Stimulated activated CD8-positive, alpha-beta memory T cell treated with anti-CD3 and anti-CD28 coated beads, Interleukin-12 subunit alpha, Interleukin-12 subunit beta, amount 100 ng/mL, for 24 hours (primary cell): Measurements from ENCODE around the gene XPC.

Experiments
- DNase-seq: peaks from one replicate; pipeline ENCODE4 v3.0.0-alpha.2; 2020; ENCODE audit errors: extremely low read depth

Gene XPC

GRCh38 chr3:14147617-14148016 is 30.8 kb downstream of the XPC start:
- no peak for DNase-seq

DNA sequence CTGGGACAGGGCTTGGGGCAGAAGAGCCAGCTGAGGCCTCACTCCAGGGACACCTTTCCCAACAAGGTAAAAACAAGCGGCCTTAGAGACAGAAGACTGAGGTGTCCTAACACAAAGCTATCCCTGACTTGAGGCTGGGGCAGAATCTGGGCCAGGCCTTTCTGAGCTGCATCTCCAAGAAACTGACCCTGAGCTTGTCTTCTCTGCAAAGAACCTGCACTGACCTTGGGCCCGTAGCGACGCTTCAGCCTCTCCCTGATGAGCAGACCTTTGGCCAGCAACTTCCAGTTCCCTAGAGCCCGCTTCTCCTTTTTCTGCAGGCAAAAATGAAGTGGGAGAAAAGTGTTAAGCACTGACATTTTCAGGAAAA is 31.4 kb downstream of the XPC start:
- no peak for DNase-seq

DNA sequence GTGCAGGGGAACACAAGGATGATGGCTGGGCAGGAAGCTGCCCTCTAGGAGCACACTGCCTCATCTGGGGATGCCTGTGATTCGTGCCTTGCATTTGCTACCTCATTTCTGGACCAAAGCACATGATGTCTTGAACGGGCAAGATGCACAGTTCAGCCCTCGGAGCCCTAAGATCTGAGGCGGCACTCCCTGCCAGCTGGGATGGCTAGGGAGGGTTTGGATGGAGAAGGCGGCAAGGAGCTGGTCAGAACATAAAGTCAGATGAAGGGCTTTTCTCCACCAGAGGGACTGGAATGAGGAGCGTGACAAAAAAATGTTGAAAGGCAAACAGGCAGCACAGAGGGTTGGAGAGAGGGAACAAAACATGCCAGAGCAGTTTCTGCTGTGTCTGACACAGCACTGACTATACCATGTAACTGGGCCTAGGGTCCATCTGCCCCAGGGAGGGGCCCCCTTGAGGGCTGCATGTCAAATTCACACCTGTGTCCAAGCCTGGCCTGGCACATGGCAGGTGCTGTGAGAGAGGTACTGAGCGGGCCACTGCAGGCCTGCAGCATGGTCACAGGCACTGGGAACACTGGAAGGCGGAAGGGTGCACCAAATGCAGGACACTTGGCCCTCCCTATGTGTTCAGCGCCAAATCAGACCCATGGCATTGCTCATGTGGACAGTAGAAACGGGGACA is 31.9 kb downstream of the XPC start:
- DNase-seq, result no peak

GRCh38 chr3:14145670-14146380 is 32.6 kb downstream of the XPC start:
- no peak for DNase-seq

DNA sequence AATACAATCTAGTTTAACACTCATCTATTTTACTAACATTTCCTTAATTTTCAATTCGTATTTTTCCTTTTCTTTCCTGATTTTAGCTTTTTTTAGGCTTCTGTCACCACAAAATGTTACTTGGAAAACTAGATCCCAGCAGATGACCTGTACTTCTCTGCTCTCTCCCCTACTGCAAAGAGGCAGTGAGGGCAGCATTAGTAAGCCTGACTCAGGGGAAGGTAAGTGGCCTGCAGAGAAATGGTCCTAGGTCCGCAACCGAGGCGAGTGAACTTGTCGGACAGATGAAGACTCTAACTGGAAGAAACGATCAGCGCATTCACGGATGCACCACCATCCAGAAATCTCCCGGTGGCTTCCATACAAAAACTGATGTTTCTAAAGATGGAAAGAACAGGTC is 33.2 kb downstream of the XPC start:
- no peak for DNase-seq

DNA sequence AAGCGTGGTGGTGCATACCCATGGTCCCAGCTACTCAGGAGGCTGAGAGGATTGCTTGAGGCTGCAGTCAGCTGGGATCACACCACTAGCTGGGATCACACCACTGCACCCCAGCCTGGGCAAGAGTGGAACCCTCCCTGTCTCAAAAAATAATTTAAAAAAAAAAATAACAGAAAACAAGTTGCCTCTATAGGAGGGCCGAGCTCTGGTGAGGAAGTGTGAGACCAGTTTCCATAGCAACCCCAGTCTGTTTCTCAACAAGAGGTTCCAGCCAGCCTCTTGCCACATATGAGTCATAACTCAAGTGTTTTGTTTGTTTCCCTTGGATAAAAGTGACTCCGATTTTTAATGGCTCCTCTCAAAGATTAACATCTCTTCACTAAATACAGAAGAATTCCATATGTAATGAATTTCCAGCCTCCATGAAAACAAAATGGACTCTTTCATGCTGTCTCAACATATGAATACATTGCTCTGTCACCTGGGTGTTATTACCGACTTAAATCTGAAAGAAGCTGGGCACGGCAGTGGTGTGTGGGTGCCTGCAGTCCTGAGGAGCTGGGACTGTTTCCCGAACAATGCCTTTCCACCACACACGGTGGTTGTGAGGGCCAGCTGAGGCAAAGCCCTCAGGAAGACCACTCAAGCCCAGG is 33.9 kb downstream of the XPC start:
- peak; percentile 26 for DNase-seq

GRCh38 chr3:14143271-14144225 is 34.9 kb downstream of the XPC start:
- DNase-seq, result no peak

DNA sequence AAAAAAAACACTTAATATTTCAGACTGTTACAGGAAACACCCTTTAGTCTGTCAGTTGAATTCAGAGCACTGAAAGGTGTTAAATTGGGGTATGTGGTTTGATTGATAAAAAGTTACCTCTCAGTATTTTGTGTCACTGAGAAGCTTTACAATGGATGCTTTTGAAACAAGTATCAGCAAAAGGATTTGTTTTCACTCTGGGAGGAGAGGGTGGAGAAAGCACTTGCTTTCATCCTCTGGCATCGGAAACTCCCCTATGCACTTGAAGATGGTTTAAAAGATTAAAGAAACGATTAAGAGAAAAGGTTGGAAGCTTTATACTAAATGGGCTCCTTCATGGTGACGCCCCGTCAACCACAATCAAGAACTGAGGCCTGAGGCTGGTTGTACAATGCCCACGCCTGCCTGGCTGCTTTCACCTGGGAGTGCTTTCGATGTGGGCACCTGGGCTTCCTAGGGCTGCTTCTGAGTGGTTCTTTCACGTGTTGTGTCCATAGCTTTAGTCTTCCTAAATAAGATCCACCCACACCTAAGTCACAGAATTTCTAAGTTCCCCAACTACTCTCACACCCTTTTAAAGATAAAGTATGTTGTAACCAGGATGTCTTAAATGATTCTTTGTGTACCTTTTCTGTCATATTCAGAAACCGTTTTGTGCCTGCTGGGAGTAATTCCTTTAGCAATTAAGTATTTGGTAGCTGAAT is 35.7 kb downstream of the XPC start:
- no peak for DNase-seq

GRCh38 chr3:14141602-14142341 is 36.6 kb downstream of the XPC start:
- no peak for DNase-seq

DNA sequence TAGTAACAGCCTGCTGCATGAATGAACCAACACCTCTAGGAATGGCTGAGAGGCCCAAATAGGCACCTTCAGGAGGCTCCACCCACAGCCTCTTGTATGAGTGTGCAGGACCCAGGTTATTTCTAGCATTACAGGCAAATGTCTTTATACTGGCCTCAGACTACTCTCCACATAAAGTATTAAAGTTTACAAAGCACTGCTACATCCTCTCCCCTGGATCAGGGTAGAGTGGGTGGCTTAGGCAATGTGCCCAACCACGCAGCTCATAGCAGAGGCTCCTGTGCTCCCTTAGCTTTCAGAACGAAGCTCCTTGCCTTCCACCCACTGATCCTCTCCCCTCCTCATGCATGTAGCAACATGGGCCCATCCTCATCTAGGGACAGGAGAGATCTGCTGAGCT is 37.3 kb downstream of the XPC start:
- no peak for DNase-seq

GRCh38 chr3:14140668-14141067 is 37.7 kb downstream of the XPC start:
- no peak for DNase-seq

DNA sequence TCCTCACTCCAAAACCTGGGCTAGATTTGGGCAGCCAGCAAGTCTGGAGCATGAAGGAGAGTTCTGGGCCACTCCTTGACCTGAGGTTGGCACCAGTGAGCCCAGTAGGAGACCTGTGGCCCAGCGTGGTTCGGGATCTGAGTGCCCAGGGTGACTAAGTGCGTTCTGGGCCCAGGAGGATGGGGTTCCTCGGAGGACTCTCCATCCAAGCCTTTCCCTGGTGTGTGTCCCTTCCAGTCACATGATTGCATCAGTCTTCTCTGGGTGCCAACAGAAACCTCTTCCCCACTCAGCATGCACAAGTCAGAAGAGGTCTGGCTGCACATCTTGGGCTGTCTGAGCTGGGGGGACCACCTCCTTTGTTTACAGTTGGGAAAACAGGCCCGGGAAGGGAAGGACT is 38.6 kb downstream of the XPC start:
- DNase-seq, result no peak

DNA sequence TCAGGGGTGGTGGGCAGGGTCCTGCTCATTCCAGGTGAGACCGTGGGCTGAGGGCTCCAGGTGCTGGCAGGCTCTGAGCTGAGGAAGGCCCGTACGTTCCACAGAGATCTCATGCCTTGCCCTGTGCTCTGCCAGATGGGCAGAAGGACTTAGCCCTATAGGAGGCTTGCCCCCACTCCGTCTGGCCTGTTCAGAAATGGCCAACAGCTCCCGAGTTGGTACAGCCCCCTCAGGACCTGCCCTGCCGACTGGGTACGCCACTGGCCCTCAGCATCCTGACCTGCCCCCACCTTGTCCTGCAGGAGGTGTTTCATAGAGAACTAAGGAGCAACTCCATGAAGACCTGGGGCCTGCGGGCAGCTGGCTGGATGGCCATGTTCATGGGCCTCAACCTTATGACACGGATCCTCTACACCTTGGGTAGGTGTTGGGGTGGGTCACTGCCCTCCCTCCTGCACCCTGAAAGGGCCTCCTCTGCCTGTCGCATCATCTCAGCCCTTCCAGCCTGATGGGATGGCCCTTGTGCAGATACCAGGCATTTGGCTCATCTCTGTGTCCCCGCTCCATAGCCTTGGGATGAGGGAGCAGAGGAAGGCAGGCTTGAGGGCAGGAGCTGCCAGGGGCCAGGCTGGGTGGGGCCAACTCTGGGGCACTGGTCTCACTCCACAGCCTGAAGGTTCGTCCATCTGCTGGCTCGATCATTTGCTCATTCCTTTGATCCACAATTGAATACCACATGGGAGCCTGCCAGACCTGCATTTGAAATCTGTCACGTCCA is 39.3 kb downstream of the XPC start:
- DNase-seq, result no peak

DNA sequence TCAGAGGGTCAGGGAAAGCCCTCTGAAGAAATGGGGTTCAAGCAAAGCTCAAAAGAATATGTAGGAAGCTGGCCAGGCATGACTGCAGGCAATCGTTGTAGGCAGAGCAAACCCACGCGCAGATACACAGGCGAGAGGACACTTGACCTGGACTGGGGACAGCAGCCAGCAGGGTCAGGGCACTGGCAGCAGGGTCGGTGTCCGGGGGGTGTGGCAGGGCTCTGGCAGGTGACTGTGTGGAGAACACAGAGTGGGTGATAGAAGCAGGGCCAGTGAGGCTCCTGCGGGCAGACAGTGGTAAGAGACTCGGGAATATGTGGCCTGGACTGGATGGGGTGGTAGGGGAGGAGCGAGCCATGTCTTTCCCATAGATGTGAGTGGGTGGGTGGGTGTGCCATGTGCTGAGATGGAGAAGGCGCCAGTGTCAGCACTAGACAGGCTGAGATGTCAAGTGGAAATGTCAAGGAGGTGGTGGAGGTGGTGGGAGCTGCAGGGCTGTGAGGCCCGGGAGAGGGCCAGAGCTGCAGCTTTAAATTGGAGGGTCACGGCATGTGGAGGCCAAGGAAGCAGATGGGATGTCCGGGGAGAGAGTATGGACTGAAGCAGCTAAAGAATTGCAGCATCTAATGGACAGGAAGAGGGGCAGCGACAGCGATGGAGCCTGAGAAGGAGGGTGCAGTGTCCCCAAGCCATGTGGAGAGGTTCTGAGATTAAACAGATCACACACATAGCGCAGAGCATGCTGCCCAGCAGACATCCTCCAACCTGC is 40.1 kb downstream of the XPC start:
- no peak for DNase-seq

DNA sequence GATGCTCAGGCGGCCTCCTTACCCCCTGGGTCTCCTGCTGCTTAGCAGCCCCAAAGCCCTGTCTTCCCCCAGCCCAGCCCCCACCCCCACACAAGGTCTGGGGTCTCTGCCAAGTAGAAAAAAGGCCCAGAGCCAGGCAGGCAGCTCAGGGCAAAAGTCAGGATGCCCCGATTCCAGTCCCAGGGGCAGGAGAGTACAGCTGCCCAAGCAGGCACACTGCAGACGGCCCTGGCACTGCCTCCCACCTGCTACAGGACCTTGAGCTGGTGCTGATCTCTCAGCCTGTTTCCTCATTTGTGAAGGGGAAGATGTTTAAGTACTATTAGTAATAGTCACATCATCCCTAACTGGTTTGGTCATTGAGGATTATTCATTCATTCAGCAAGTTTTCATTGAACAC is 41.0 kb downstream of the XPC start:
- DNase-seq, result no peak

DNA sequence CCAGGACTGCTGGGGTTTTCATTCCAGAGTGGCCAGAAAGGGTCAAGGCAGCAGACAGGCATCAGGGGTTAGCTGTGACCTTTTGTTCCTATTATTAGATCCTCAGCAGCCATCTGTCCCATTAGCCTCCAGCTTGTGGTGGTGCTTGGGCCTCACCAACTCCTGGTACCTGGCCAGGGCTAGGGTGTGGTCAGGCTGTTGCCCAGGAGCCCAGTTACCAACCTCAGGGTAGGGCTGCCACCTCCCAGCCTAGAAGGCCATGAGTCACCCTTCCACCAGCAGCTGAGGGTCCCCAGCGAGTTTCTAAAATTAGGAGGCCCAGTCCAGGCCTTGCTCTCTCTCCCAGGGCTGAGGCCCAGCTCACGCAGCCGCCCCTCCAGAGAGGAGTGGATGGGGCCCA is 41.4 kb downstream of the XPC start:
- no peak for DNase-seq

- DNase-seq, result no peak
Measured at GRCh38 chr3:14135581-14135980, 42.8 kb downstream of the XPC start.

DNA sequence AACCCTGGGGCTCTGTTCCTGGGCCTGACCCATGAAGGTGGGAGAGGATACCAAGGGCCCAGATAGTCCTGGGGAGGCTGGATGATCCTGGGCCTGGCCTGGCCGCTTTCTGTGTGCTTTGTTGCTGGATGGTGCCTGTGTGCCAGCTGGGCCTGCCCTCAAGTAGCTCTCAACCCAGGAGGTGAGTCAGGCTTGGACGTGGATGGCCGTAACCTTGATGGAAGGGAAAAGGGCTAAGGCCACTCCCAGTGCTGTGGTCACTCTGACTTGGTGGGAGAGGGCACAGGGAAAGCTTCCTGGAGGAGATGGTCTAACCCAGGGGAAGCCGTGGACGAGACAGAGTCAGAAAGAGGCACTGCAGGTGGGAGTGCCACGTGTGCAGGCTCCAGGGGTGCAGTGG is 44.1 kb downstream of the XPC start:
- no peak for DNase-seq

DNA sequence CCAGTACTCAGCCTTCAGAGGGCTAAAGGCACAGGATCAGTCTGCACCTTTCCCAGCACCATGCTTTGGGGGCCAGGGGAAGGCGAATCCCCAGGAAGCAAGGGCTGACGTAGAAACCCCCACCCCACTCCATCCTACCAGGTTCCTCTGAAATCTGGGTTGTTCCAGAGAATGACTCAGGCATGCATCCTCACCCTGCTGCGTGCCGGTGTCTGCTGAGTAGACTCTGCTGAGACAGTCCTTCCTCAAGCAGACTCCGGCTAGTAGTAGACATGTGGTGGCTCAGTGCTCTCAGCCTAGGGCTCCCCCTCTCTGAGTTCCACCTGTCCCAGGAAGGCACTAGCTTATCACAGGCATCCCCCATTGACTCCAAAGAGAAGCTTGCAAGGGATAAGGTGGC is 44.5 kb downstream of the XPC start:
- DNase-seq, result no peak
